GM12801 (cell line): ENCODE data around the gene BTBD9.

ENCODE experiments used
- CTCF ChIP-seq: IDR thresholded peaks from one replicate; pipeline ENCODE4 v1.5.1; 2011; ENCODE audit warnings: control low read depth; ENCODE audit not compliant: insufficient read length; ENCODE audit errors: extremely low read depth

BTBD9 gene

GRCh38 chr6:38234934-38235682 lies 404.6 kb downstream of the BTBD9 start:
- no peak for TF ChIP-seq CTCF

GRCh38 chr6:38234141-38234540 lies 405.6 kb downstream of the BTBD9 start:
- TF ChIP-seq CTCF: no peak

- TF ChIP-seq CTCF: no peak
Observed at GRCh38 chr6:38233161-38233791, 406.5 kb downstream of the BTBD9 start.

DNA sequence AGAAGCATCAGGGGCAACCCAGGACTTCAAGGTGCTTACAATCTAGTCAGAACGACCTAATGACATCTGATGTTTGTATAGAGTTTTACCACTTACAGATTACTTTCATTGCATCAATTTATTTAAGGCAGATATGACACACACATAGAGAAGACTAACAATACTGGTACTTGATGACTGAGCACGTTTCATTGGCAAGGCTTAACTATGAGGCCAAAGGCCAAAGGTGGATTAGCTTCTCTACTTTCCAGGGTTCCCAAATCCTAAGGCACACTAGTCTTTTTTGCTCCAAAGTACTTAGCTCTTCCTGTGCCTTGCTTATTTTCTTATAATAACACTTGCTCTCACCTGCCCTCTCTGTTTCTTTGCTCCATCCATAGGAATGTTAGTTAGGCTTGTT lies 414.0 kb downstream of the BTBD9 start:
- no peak for TF ChIP-seq CTCF

DNA sequence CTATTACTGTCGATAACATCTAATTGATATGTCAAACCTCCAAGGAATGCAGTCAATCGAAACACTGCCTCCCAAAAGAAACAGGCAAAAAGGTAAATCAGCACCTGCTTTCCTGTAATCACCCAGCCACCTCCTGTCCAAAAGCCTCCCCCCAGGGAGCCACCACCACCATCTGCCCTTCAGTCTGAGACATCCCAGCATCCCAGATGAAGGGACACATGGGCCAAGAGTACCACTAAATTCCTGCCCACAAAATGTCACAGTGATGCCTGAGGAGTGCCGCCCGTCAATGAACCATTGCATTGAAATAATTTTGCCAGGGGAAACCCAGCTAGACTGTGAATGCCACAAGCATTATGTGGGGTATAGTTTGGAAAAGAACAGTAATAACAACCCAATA lies 418.5 kb downstream of the BTBD9 start:
- TF ChIP-seq CTCF: no peak

DNA sequence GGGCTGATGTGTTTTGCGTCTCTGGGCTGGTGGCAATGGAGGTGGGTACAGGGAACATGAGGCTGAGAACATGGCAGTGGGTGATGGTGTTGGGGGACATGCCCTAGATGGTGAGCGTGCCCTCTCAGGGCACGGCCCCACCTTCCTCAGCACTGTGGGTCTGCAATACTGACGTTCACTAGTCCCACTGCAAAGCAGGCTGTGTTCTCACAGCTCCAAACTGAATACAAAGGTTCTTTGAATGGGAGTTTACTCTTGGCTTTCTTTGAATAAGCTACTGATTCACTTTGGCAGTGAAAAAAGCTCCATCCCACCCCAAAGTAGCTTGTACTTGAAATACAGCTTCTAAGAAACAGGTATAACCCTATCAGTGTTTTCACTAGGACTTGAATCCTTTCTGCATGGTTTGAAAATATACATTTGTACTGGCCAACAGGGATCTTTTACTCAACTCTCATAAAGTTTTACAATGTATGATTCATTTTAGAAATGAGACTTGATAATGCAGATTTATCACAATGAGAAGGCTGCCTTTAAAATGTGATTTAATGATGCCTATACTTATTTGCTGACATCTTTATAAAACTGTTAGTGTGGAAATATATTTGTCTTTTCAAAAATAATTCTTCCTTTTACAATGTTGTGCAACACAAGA lies 419.5 kb downstream of the BTBD9 start:
- TF ChIP-seq CTCF: no peak

DNA sequence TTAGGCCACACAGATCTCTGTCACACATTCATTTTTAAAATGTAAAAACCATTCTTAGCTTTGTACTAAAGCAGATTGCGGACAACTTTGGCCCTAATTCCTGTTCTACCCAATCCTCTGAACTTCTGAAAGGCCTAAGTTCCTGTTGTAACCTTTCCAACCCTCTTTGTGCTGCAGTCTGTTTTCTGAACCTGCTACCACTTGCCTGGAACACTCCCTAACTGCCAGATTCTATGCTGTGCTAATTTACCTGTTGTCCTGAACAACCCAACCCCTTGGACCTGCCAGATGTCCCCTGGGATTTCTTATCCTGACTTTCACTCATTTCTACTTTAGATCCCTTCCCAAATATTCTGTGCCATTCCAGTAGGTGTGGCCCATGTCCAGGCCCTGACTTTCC lies 421.5 kb downstream of the BTBD9 start:
- TF ChIP-seq CTCF: no peak
